GM12878 (cell line): ENCODE results near the gene HNRNPLL. TPM values are rescaled to one million over a fixed set of nuclear protein-coding genes. Genes with fewer than 3 reads are reported as not detected.
"Not testable (repeated sequence)": the region's sequence is repeated elsewhere in the genome, so short reads cannot be mapped to it uniquely, and the experiment has no call there.

Experiments
- ATAC-seq: fragments of 200-7000 bp; cut with Tn5 transposase; 3 replicates; pipeline ENCODE4 v1.9.1; 2020; ENCODE audit warnings: mild to moderate bottlenecking, moderate library complexity
- BruUV-seq: library from RNA; stranded (reverse); fragments of 400-500 nt; replicated peaks from 2 replicates; lab custom pipeline; 2021; lab: Mats Ljungman, UMichigan
- CTCF ChIA-PET: fragments of 300-600 bp; sonication (Branson Sonifier 250); formaldehyde crosslinking; extraction: SDS; loops from one replicate; lab custom pipeline; 2021; ENCODE audit warnings: inconsistent platforms; lab: Yijun Ruan, JAX
- POLR2A ChIA-PET: fragments of 350-600 bp; formaldehyde crosslinking; extraction: SDS; loops from one replicate; lab custom pipeline; 2021; ENCODE audit warnings: inconsistent platforms; lab: Charles Lee
- RAD21 ChIA-PET: fragments of 300-600 bp; sonication (Branson Sonifier 250); formaldehyde crosslinking; loops from one replicate; lab custom pipeline; 2023; ENCODE audit warnings: antibody characterized with exemption; ENCODE audit not compliant: unreplicated experiment; lab: Charles Lee
- SMC1A ChIA-PET: fragments of 300-600 bp; sonication (Branson Sonifier 250); formaldehyde crosslinking; loops from one replicate; lab custom pipeline; 2023; ENCODE audit not compliant: unreplicated experiment, uncharacterized antibody; lab: Charles Lee
- DNase-seq: peaks from one replicate; pipeline ENCODE4 v3.0.0-alpha.2; 2011; ENCODE audit warnings: low read depth, low spot score
- FAIRE-seq: peaks from 3 replicates; lab custom pipeline; 2011; peaks lifted over from hg19 to GRCh38; lab: Jason Lieb, UNC
- H2AFZ ChIP-seq: 2 replicates; pipeline ENCODE4 v1.6.0; 2011; ENCODE audit warnings: low read depth, low read length, control low read depth; ENCODE audit not compliant: control insufficient read depth
- H3K27ac ChIP-seq: 2 replicates; pipeline ENCODE4 v1.5.1; 2011; ENCODE audit warnings: control low read depth; ENCODE audit not compliant: control insufficient read depth, insufficient read depth
- H3K27me3 ChIP-seq, 2 experiments: replicated peaks in 1 of 2; 2 replicates each; pipeline versions ENCODE4 v1.6.0 to v1.6.1; 2011; ENCODE audit warnings: low read length in 1 of 2; ENCODE audit not compliant: control insufficient read depth in 2 of 2, insufficient read depth in 2 of 2
- H3K36me3 ChIP-seq, 2 experiments: 2 replicates each; pipeline ENCODE4 v1.5.1; 2011; ENCODE audit warnings: low read length in 1 of 2; ENCODE audit not compliant: control insufficient read depth in 2 of 2, insufficient read depth in 2 of 2
- H3K4me1 ChIP-seq: 2 replicates; pipeline ENCODE4 v1.6.1; 2011; ENCODE audit warnings: mild to moderate bottlenecking, low read length, moderate library complexity, mixed read lengths; ENCODE audit not compliant: control insufficient read depth, insufficient read depth
- H3K4me2 ChIP-seq: 2 replicates; pipeline ENCODE4 v1.6.0; 2011; ENCODE audit warnings: control low read depth; ENCODE audit not compliant: control insufficient read depth, insufficient read depth
- H3K4me3 ChIP-seq: fragments of 200-600 bp; sonication (generic); 2 replicates; pipeline ENCODE4 v1.5.1; 2016
- H3K79me2 ChIP-seq: 2 replicates; pipeline ENCODE4 v1.6.0; 2011; ENCODE audit warnings: low read length; ENCODE audit not compliant: control insufficient read depth, insufficient read depth
- H3K9ac ChIP-seq: 2 replicates; pipeline ENCODE4 v1.8.0; 2011; ENCODE audit warnings: low read length, control low read depth, mixed read lengths; ENCODE audit not compliant: control insufficient read depth, insufficient read depth
- H3K9me3 ChIP-seq: replicated peaks from 3 replicates; pipeline ENCODE4 v1.5.1; 2011; ENCODE audit warnings: mild to moderate bottlenecking, low read length; ENCODE audit not compliant: control insufficient read depth, insufficient read depth
- H4K20me1 ChIP-seq: 2 replicates; pipeline ENCODE4 v1.6.0; 2011; ENCODE audit not compliant: control insufficient read depth, insufficient read depth
- CBX3 ChIP-seq: fragments of 200-600 bp; sonication (generic); IDR thresholded peaks from 2 replicates; pipeline ENCODE4 v1.6.1; 2016; ENCODE audit warnings: low read depth, borderline replicate concordance
- NFYB ChIP-seq: IDR thresholded peaks from 2 replicates; pipeline ENCODE4 v1.6.1; 2011; ENCODE audit warnings: low read depth, mild to moderate bottlenecking, low read length, improper control_type of control experiment, moderate library complexity; ENCODE audit not compliant: insufficient read depth
- SIN3A ChIP-seq: IDR thresholded peaks from 2 replicates; pipeline ENCODE4 v1.6.1; 2012; ENCODE audit warnings: low read depth, low read length, improper control_type of control experiment
- SMAD5 ChIP-seq: IDR thresholded peaks from 2 replicates; pipeline ENCODE4 v1.6.1; 2016; ENCODE audit warnings: antibody characterized with exemption, low read depth
- STAT1 ChIP-seq: fragments of 450-650 bp; conservative IDR thresholded peaks from 2 replicates; pipeline ENCODE4 v1.6.1; 2014; ENCODE audit warnings: antibody characterized with exemption, mild to moderate bottlenecking
- TARDBP ChIP-seq: IDR thresholded peaks from 2 replicates; pipeline ENCODE4 v1.6.1; 2016; ENCODE audit warnings: borderline replicate concordance
- WGBS: methylation state at CpG from one replicate; pipeline ENCODE4 v1.1.6; 2016; ENCODE audit warnings: low lambda C conversion rate; ENCODE audit not compliant: insufficient replicate concordance, insufficient coverage; ENCODE audit errors: missing lambda C conversion rate; 5-methylcytosine and 5-hydroxymethylcytosine counted together
- in situ Hi-C: fragments of 300-500 bp; cut with MboI; formaldehyde crosslinking; loops from 9 replicates; pipeline ENCODE4 v1.14.3; 2018; ENCODE audit warnings: mixed read lengths
- intact Hi-C: fragments of 100-400 bp; cut with micrococcal nuclease; formaldehyde crosslinking; loops from one replicate; pipeline ENCODE4 v1.14.2; 2022; ENCODE audit not compliant: unreplicated experiment
- polyA plus RNA-seq, 11 experiments: library from polyadenylated mRNA; depleted of rRNA in 4 of 11; unstranded in 6 of 11; stranded (reverse) in 5 of 11; fragments of >200 nt; fragmentation: Nextera tagmentation in 4 of 11; fragmentation: Illumina TruSeq in 1 of 11; extraction: Ambion mirVana in 4 of 11; extraction: Trizol in 1 of 11; gene quantifications; 1 replicate in 1 of 11; 2 replicates in 10 of 11; pipeline versions ENCODE4 v1.2.1 to v1.2.3, GENCODE V29; 2011 to 2016; ENCODE audit warnings: inconsistent platforms in 2 of 11, missing spikeins in 2 of 11, low read depth in 1 of 11
- total RNA-seq, 4 experiments: library from RNA; depleted of rRNA in 3 of 4; stranded (reverse); fragments of >200 nt in 3 of 4; fragmentation: Illumina TruSeq in 1 of 4; extraction: Trizol in 1 of 4; gene quantifications; 2 replicates each; pipeline versions ENCODE4 v1.2.1 to v1.2.3, GENCODE V29; 2013 to 2021

HNRNPLL gene
- total and polyA plus RNA-seq, 10 of the 15 experiments (the other 5 are each of a cell fraction or from before 2014, with no cell fraction given) = 0.98 to 27.1 (median 2.9) TPM

DNA sequence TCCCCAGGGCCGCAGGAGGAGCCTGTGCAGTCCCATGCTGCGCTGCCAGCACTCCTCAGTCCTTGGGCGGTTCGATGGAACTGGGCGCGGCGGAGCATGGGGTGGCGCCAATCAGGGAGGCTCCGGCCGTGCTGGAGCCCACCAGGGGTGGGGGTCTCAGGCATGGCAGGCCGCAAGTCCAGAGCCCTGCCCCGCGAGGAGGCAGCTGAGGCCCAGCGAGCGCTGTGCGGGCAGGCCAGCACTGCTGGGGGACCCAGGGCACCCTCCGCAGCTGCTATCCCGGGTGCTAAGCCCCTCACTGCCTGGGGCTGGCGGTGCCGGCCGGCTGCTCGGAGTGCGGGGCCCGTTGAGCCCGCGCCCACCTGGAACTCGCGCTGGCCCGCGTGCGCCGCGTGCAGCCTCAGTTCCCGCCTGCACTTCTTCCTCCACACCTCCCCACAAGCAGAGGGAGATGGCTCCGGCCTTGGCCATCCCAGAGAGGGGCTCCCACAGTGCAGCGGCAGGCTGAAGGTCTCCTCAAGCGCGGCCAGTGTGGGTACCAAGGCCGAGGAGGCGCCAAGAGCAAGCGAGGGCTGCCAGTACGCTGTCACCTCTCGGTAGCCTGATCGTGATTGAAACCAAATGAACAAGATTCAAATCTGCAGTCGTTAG, 40.4 kb upstream of the HNRNPLL start (continued):
- TF ChIP-seq TARDBP (no peak), SMAD5 (no peak), STAT1 (no peak), CBX3 (no peak), SIN3A (no peak)

DNA sequence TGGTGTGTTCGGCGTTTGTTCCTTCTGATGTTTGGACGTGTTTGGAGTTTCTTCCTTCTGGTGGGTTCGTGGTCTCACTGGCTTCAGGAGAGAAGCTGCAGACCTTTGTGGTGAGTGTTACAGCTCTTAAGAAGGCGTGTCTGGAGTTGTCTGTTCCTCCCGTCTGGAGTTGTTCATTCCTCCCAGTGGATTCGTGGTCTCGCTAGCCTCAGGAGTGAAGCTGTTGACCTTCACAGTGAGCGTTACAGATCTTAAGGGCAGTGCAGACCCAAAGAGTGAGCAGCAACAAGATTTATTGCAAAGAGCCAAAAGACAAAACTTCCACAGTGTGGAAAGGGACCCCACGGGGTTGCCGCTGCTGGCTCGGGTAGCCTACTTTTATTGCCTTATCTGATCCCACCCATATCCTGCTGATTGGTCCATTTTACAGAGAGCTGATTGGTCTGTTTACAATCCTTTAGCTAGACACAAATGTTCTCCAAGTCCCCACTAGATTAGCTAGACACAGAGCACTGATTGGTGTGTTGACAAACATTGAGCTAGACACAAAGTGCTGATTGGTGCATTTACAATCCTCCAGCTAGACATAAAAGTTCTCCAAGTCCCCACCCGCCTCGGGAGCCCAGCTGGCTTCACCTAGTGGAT, 39.8 kb upstream of the HNRNPLL start:
- POLR2A ChIA-PET = interaction anchor here (0.6 kb wide), 1 partner anchor 31 kb away, joined by 3 read pairs; no protein-coding TSS in a partner anchor
- intact Hi-C loops, H3K4me2 ChIP-seq, H2AFZ ChIP-seq, H3K79me2 ChIP-seq, DNase-seq, H3K9me3 ChIP-seq, H3K36me3 ChIP-seq, RAD21 ChIA-PET, ATAC-seq, H3K4me3 ChIP-seq, H3K27me3 ChIP-seq, H4K20me1 ChIP-seq, in situ Hi-C loops, H3K4me1 ChIP-seq, FAIRE-seq, BruUV-seq, H3K9ac ChIP-seq, H3K27ac ChIP-seq: not testable (repeated sequence)
- CTCF ChIA-PET = interaction anchor here (1.6 kb wide), 1 partner anchor 17 kb away, joined by 6 read pairs; no protein-coding TSS in a partner anchor
- TF ChIP-seq NFYB = peak; percentile 60
- SMC1A ChIA-PET = interaction anchor here (1.0 to 1.5 kb wide), 4 partner anchors 15 to 29 kb away, joined by 4 to 5 read pairs (median 4); no protein-coding TSS in a partner anchor
- WGBS = 60% methylated on average over 14 of the region's 14 CpGs
